Stimulated activated memory B cell treated with anti-CD40 and anti-IgM and Interleukin-4, amounts not matched to agents 10 μg/mL and 1 μg/mL and 100 μg/mL, for 72 hours (primary cell): ENCODE measurements around the gene TAF4.
"Not testable (repeated sequence)": the region's sequence is repeated elsewhere in the genome, so short reads cannot be mapped to it uniquely, and the experiment has no call there.

Experiments
- ATAC-seq: fragments of 150-1000 bp; cut with Tn5 transposase; 2 replicates; pipeline ENCODE4 v1.10.0; 2021
- H3K27ac Mint-ChIP-seq: one replicate; pipeline ENCODE4 v1.8.0; 2022; ENCODE audit warnings: mild to moderate bottlenecking, mixed read lengths
- H3K27me3 Mint-ChIP-seq: one replicate; pipeline ENCODE4 v1.8.0; 2022; ENCODE audit warnings: mixed read lengths
- H3K36me3 Mint-ChIP-seq: one replicate; pipeline ENCODE4 v1.8.0; 2022; ENCODE audit warnings: mixed read lengths
- H3K4me1 Mint-ChIP-seq: one replicate; pipeline ENCODE4 v1.8.0; 2022; ENCODE audit warnings: mixed read lengths
- H3K4me3 Mint-ChIP-seq: one replicate; pipeline ENCODE4 v1.8.0; 2022; ENCODE audit warnings: mild to moderate bottlenecking, moderate library complexity, mixed read lengths
- H3K9me3 Mint-ChIP-seq: one replicate; pipeline ENCODE4 v1.8.0; 2022; ENCODE audit warnings: mixed read lengths

TAF4 gene

DNA sequence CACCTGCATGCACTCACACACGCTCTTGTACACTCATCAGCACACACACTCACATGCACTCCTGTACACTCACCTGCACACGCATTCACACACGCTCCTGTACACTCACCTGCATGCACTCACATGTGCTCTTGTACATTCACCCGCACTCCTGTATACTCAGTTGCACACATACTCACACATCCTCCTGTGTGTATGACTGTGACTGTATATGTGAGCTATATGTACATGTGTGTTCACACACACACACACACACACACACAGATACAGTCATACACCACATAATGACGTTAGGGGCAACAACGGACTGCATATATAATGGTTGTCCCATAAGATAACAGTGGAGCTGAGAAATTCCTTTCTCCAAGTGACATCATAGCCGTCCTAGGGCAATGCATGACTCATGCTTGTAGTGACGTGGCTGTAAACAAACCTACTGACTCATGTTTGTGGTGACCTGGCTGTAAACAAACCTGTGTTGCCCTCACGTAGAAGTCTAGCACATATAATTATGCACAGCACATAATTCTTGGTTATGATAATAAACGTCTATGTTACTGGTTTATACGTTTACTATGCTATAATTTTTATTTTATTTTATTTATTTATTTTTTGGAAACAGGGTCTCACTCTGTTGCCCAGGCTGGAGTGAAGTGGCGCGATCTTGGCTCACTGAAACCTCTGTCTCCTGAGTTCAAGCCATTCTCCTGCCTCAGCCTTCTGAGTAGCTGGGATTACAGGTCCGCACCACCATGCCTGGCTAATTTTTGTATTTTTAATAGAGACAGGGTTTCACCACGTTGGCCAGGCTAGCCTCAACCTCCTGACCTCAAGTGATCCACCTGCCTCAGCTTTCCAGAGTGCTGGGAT lies 22.8 kb upstream of the TAF4 start:
- H3K27me3 Mint-ChIP-seq, result peaks cover 35% of the 10 kb centered on the region
- ATAC-seq, result no peak
- no peak overlapping the region for H3K27ac Mint-ChIP-seq
- H3K4me3 Mint-ChIP-seq, result no peak overlapping the region
- H3K9me3 Mint-ChIP-seq, result peaks cover 4% of the 10 kb centered on the region
- no peaks in the 10 kb centered on the region for H3K36me3 Mint-ChIP-seq
- H3K4me1 Mint-ChIP-seq, result no peaks in the 10 kb centered on the region

DNA sequence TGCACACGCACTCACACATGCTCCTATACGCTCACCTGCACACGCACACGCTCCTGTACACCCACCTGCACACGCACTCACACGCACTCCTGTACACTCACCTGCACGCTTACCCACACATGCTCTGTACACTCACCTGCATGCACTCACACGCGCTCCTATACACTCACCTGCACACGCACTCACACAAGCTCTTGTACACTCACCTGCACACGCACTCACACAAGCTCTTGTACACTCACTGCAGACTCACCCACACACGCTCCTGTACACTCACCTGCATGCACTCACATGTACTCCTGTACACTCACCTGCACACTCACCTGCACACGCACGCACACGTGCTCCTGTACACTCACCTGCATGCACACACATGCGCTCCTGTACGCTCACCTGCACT lies 22.0 kb upstream of the TAF4 start:
- Mint-ChIP-seq H3K27me3 (peaks cover 32% of the 10 kb centered on the region), H3K9me3 (peaks cover 4% of the 10 kb centered on the region), H3K27ac (no peak overlapping the region), H3K36me3 (no peaks in the 10 kb centered on the region), H3K4me3 (no peak overlapping the region), H3K4me1 (no peaks in the 10 kb centered on the region)
- ATAC-seq, result no peak

DNA sequence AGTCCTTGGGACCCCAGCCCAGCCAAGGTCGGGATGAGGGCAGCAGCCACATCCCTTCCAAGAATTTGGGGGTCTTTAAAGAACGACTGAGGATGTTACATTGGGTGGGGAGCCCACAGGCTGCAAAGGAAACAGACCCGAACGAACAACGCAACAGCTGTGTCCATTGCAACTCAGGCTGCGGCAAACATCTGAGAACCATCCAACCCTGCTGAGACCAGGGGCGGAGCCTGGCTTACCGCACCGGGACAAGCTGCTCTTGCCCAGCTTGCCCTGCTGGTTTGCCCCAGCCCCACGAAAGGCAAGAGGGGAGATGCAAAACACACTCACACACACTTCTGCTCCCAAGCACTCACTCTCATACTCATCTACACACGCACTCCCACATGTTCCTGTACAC lies 21.5 kb upstream of the TAF4 start:
- no peak overlapping the region for H3K27ac Mint-ChIP-seq
- H3K36me3 Mint-ChIP-seq, result no peaks in the 10 kb centered on the region
- H3K9me3 Mint-ChIP-seq, result peaks cover 4% of the 10 kb centered on the region
- no peak for ATAC-seq
- H3K4me3 Mint-ChIP-seq, result no peak overlapping the region
- peaks cover 28% of the 10 kb centered on the region for H3K27me3 Mint-ChIP-seq
- no peaks in the 10 kb centered on the region for H3K4me1 Mint-ChIP-seq

DNA sequence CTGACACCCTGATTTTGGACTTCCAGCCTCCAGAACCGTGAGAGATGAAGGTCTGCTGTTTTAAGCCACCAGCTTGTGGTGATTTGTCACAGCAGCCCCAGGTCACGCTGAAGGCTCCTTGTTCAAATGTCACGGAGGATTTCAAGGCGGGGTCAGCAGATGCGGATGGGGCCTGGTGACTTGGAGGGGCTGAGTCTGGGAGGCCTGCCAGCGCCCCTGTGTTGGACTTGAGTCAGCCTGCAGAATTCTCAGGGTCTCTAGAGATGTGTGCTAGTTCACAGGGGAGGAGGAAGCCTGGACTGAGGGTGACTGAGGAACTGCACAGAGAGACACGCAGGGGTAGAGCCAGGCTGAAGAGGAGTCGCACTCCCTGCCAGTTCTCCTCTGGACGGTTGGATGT lies 19.5 kb upstream of the TAF4 start:
- H3K27ac Mint-ChIP-seq, result no peak overlapping the region
- H3K4me3 Mint-ChIP-seq, result no peak overlapping the region
- H3K4me1 Mint-ChIP-seq, result no peaks in the 10 kb centered on the region
- H3K36me3 Mint-ChIP-seq, result no peaks in the 10 kb centered on the region
- ATAC-seq, result no peak
- peaks cover 6% of the 10 kb centered on the region for H3K9me3 Mint-ChIP-seq
- peaks cover 28% of the 10 kb centered on the region for H3K27me3 Mint-ChIP-seq

DNA sequence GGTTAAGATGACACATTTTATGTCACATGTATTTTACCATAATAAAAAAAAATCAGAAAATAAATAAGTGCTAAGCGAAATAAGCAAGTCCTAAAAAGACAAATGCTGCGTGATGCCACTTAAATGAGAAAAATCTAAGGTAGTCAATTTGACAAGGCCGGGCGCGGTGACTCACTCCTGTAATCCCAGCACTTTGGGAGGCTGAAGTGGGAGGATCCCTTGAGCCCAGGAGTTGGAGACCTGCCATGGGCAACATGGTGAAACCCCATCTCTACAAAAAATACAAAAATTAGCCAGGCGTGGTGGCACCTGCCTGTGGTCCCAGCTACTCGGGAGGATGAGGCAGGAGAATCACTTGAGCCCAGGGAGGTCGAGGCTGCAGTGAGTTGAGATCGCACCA lies 18.5 kb upstream of the TAF4 start:
- H3K27ac Mint-ChIP-seq, H3K9me3 Mint-ChIP-seq, ATAC-seq, H3K36me3 Mint-ChIP-seq, H3K4me3 Mint-ChIP-seq, H3K4me1 Mint-ChIP-seq: not testable (repeated sequence)
- H3K27me3 Mint-ChIP-seq, result peaks cover 30% of the 10 kb centered on the region

DNA sequence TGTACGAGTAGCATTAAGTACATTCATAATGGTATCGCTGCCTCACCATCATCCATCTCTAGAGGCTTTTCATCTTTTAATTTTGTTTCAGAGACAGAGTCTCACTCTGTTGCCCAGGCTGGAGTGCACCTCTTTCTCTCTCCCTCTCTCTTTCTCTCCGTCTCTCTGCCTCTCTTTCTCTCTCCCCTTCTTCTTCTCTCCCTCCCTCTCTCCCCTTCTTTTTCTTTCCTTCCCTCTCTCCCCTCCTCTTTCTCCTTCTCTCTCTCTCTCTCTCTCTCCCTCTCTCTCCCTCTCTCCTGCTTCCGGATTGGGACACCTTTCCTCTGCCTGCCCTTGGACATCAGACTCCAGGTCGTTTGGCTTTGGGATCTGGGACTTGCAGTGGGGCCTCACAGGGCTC lies 17.6 kb upstream of the TAF4 start:
- H3K4me1 Mint-ChIP-seq, result no peaks in the 10 kb centered on the region
- no peak overlapping the region for H3K4me3 Mint-ChIP-seq
- H3K9me3 Mint-ChIP-seq, result peaks cover 6% of the 10 kb centered on the region
- H3K36me3 Mint-ChIP-seq, result no peaks in the 10 kb centered on the region
- H3K27ac Mint-ChIP-seq, result no peak overlapping the region
- ATAC-seq, result no peak
- peaks cover 30% of the 10 kb centered on the region for H3K27me3 Mint-ChIP-seq

DNA sequence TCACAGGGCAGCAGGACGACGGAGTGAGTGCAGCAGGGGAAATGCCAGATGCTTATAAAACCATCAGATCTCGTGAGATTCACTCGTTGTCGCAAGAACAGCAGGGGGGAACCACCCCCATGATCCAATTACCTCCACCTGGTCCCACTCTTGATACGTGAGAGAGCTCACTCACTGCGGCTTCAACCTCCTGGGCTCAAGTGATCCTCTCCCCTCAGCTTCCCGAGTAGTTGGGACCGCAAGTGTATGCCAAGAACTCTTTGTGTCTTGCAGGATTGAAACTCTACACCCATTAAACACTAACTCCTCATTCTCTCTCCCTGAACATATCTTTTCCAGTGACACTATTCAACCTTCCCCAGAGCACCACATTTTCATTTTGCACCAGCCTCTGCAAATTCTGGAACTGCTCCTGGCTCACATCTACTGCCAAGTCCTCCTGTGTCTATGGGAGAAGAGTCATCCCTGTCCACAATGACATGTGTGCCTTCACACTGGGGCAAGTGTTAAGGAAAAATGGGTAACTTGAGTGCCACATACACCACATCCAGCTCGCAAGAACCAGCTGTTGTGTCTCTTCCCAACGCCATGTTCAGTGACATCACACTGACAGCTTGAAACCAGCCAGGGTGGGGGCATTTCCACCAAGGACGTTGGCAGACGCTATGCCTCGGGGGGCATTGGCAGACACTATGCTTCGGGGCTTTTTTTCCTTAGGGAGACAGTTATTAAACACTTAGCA lies 14.7 kb upstream of the TAF4 start:
- H3K36me3 Mint-ChIP-seq, result peaks cover 5% of the 10 kb centered on the region
- no peaks in the 10 kb centered on the region for H3K4me1 Mint-ChIP-seq
- no peak overlapping the region for H3K4me3 Mint-ChIP-seq
- H3K27ac Mint-ChIP-seq, result no peak overlapping the region
- H3K9me3 Mint-ChIP-seq, result peaks cover 12% of the 10 kb centered on the region
- no peak for ATAC-seq
- H3K27me3 Mint-ChIP-seq, result peaks cover 26% of the 10 kb centered on the region

DNA sequence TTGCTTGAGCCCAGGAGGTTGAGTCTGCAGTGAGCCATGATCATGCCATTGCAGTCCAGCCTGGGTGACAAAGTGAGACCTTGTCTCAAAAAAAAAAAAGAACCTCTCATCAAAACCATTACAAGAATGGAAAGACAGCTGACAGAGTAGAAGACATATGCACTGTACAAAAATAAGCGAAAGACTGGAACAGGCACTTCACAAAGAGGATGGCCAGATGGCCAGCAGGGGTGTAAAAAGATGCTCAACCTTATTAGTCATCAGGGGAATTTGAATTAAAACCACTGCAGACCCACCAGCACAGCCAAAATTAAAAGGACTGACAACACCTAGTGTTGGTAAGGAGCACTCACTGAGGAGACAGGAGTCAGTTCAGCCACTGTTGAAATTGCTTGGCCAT lies 13.5 kb upstream of the TAF4 start:
- no peak for ATAC-seq
- no peaks in the 10 kb centered on the region for H3K4me1 Mint-ChIP-seq
- H3K27me3 Mint-ChIP-seq, result peaks cover 19% of the 10 kb centered on the region
- H3K36me3 Mint-ChIP-seq, result peaks cover 11% of the 10 kb centered on the region
- no peak overlapping the region for H3K4me3 Mint-ChIP-seq
- H3K9me3 Mint-ChIP-seq, result peaks cover 14% of the 10 kb centered on the region
- no peak overlapping the region for H3K27ac Mint-ChIP-seq

DNA sequence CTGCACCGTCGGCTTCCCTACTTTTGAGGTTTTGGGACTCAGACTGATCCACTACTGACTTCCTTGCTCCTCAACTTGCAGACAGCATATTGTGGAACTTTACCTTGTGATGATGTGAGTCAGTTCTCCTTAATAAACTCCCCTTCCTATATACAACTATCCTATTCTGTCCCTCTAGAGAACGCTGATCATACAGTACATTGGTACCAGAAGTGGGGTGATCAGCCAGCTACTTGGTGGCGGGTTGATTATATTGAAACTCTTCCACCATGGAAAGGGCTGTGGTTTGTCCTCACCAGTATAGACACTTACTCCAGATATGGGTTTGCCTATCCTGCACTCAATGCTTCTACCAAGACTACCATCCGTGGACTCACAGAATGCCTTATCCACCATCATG lies 7.6 kb upstream of the TAF4 start:
- no peak for ATAC-seq
- H3K4me3 Mint-ChIP-seq, result no peak overlapping the region
- H3K9me3 Mint-ChIP-seq, result peaks cover 16% of the 10 kb centered on the region
- no peak overlapping the region for H3K27ac Mint-ChIP-seq
- H3K36me3 Mint-ChIP-seq, result peaks cover 11% of the 10 kb centered on the region
- H3K4me1 Mint-ChIP-seq, result no peaks in the 10 kb centered on the region
- peaks cover 7% of the 10 kb centered on the region for H3K27me3 Mint-ChIP-seq

DNA sequence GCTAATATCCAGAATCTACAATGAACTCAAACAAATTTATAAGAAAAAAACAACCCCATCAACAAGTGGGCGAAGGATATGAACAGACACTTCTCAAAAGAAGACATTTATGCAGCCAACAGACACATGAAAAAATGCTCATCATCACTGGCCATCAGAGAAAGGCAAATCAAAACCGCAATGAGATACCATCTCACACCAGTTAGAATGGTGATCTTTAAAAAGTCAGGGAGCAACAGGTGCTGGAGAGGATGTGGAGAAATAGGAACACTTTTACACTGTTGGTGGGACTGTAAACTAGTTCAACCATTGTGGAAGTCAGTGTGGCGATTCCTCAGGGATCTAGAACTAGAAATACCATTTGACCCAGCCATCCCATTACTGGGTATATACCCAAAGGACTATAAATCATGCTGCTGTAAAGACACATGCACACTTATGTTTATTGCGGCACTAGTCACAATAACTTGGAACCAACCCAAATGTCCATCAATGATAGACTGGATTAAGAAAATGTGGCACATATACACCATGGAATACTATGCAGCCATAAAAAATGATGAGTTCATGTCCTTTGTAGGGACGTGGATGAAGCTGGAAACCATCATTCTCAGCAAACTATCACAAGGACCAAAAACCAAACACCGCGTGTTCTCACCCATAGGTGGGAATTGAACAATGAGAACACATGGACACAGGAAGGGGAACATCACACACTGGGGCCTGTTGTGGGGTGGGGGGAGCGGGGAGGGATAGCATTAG lies 6.2 kb upstream of the TAF4 start:
- H3K4me3 Mint-ChIP-seq, H3K27ac Mint-ChIP-seq, ATAC-seq, H3K27me3 Mint-ChIP-seq: not testable (repeated sequence)
- H3K9me3 Mint-ChIP-seq, result peaks cover 10% of the 10 kb centered on the region
- peaks cover 11% of the 10 kb centered on the region for H3K4me1 Mint-ChIP-seq
- H3K36me3 Mint-ChIP-seq, result peaks cover 11% of the 10 kb centered on the region

DNA sequence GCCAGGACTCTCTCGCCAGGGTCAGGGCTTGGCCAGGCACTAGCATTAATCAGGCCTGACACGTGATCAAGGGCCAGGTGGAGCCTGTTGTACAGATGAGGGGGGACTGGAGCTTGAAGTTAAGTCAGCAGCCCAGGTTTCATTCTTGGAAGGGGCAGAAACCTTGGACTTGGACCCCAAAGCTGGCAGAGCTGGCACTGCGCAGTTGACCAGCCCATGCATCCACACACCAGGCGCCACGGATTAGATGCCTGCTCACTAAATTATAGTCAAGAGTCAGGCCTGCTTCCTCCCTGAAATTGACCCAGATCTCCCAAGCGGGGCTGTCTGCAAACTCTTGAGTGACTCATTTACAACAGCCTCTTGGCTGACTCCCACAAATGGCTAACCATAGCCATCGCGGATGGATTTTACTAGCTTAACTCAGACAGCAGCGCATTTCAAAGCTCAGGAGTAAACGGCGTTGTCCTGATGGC lies 4.1 kb upstream of the TAF4 start:
- no peak for ATAC-seq
- Mint-ChIP-seq H3K36me3 (no peaks in the 10 kb centered on the region), H3K9me3 (peaks cover 10% of the 10 kb centered on the region), H3K27me3 (peaks cover 7% of the 10 kb centered on the region), H3K4me1 (peaks cover 16% of the 10 kb centered on the region), H3K27ac (no peak overlapping the region), H3K4me3 (no peak overlapping the region)

DNA sequence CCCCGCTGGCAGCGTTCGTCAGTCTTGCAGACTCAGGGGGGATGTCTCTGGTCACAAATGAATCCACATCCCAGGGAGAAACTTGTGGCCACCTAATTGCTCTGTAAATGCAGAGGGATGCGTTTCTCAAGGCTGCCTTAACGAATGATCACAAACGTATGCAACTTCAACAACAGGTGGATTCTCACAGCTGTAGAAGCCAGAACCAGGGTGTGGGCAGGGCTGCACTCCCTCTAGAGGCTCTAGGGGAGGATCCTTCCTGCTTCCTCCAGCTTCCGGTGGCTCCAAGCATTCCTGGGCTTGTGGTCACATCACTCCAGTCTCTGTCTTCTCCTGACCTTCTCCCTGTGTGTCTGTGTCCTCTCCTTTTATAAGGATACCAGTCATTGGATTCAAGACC lies 3.3 kb upstream of the TAF4 start:
- H3K4me3 Mint-ChIP-seq, result no peak overlapping the region

DNA sequence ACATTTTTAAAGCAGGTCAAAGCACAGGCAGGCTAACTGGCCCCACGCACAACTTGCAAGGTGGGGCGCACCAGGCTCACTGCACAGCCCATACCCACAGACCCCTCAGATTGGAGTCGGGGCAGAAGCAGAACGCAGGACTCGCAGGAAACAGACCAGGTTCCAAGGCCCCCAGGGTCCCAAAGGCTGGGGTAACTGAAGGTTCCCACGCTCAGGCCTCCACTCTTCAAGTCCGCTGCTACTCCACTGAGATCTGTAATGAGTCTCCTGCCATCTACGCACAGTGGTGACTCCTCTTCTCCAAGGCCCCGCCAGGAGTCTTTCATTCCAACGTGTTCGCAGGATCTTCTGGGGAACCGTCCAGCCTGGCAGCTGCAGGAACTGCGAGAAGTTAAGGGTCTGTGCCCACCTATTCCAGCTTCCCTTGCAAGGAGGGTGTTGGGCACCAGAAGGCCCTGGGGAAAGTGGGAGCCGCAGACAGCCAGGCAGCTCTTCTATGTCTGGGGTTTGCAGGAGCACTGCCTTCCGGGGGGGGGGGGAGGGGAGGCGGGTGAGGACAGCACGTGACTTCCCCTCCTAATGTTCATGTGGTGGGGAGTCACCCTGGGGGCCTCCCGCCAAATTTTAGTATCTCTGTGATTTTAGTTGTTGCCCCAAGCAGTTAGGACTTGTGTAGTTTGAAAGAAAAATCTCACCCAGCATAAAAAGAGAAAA lies 2.0 kb upstream of the TAF4 start:
- peak overlapping the region; percentile 95 for H3K4me3 Mint-ChIP-seq
- H3K9me3 Mint-ChIP-seq, result no peaks in the 10 kb centered on the region
- H3K4me1 Mint-ChIP-seq, result peaks cover 32% of the 10 kb centered on the region

More for the DNA sequence above, 3.3 kb upstream of the TAF4 start:
- Mint-ChIP-seq H3K27me3 (peaks cover 7% of the 10 kb centered on the region), H3K4me1 (peaks cover 19% of the 10 kb centered on the region), H3K36me3 (no peaks in the 10 kb centered on the region), H3K9me3 (peaks cover 7% of the 10 kb centered on the region), H3K27ac (no peak overlapping the region)
- ATAC-seq, result no peak

DNA sequence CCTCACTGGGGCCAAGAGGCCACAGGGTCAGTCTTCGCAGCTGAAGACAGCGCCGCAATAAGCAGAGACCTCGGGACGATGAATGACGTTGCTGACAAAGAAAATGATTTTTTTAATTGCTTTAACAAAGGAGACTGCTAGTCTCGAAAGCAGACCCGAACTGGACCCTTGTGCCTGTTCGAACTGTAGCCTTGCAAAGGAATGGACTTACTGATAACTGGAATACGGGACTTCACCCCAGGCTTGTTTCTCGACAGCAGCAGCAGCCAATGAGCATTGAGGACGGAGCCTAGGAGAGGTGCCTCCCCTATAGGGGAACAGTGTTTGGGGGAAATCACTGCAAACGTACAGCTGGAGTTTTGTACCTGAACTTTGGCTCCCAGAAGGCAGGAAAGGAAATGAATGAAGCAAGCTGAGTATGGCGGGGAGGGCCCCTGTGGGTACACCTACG lies 1.3 kb upstream of the TAF4 start:
- peak overlapping the region; percentile 88 for H3K27ac Mint-ChIP-seq
- H3K4me1 Mint-ChIP-seq, result peaks cover 39% of the 10 kb centered on the region
- peaks cover 7% of the 10 kb centered on the region for H3K36me3 Mint-ChIP-seq
- H3K9me3 Mint-ChIP-seq, result no peaks in the 10 kb centered on the region
- ATAC-seq, result no peak
- peak overlapping the region; percentile 95 for H3K4me3 Mint-ChIP-seq
- peaks cover 7% of the 10 kb centered on the region for H3K27me3 Mint-ChIP-seq

More for the DNA sequence above, 2.0 kb upstream of the TAF4 start:
- no peak for ATAC-seq
- Mint-ChIP-seq H3K27ac (no peak overlapping the region), H3K27me3 (peaks cover 7% of the 10 kb centered on the region), H3K36me3 (peaks cover 2% of the 10 kb centered on the region)
